Mucosa of descending colon (tissue), 3 donors: Measurements from ENCODE around the gene ERV3-1. TPM values are rescaled to one million over a fixed set of nuclear protein-coding genes. Genes with fewer than 3 reads are reported as not detected.
"Not testable (repeated sequence)": the region's sequence is repeated elsewhere in the genome, so short reads cannot be mapped to it uniquely, and the experiment has no call there.

Experiments used
- ATAC-seq: fragments of 200-7000 bp; cut with Tn5 transposase; one replicate; pipeline ENCODE4 v1.9.1; 2020; ENCODE audit warnings: mild to moderate bottlenecking, moderate library complexity
- DNase-seq, 3 donors: peaks; one replicate each; pipeline ENCODE4 v3.0.0-alpha.2; 2020
- H3K36me3 ChIP-seq: fragments of 200-600 bp; one replicate; pipeline ENCODE4 v1.8.0; 2021; ENCODE audit warnings: low read depth, mild to moderate bottlenecking
- H3K4me1 ChIP-seq: fragments of 200-600 bp; one replicate; pipeline ENCODE4 v1.8.0; 2021; ENCODE audit warnings: low read depth, mild to moderate bottlenecking
- H3K4me3 ChIP-seq: fragments of 200-600 bp; one replicate; pipeline ENCODE4 v1.8.0; 2021; ENCODE audit warnings: mild to moderate bottlenecking
- H3K9me3 ChIP-seq: fragments of 200-600 bp; one replicate; pipeline ENCODE4 v1.8.0; 2021; ENCODE audit warnings: mild to moderate bottlenecking
- intact Hi-C, 2 donors: fragments of 100-400 bp; cut with DNase I in 1 of 2; cut with micrococcal nuclease in 1 of 2; formaldehyde crosslinking; loops; one replicate each; pipeline versions ENCODE4 v1.11.0 to v1.11.1; 2022; cut with DNase I, micrococcal nuclease
- total RNA-seq, 3 donors: library from RNA; stranded (reverse); fragmentation: NEBNext Ultra II Directional in 2 of 3; extraction: Animal tissue kit (Norgen Biotek cat#: 25700) in 2 of 3; gene quantifications; one replicate each; pipeline versions ENCODE4 v1.2.1 to v1.2.4, GENCODE V29; 2021 to 2023
- TF ChIP-seq, protein P1 (sequence below): fragments of 200-600 bp; IDR thresholded peaks from one replicate; pipeline ENCODE4 v1.8.0; 2022; ENCODE audit warnings: antibody characterized with exemption, mild to moderate bottlenecking
- donor health status: DM: no; HTN: no; CAD: no; lungs with moderate emphysema.
- donor health status: DM: no; HTN: no; CAD: no.
- donor health status: DM: no; HTN: yes; CAD: no.

The ERV3-1 gene
- total RNA-seq, 3 donors from 2014 or later: 6.8 to 13.5 (median 9.0) TPM

DNA sequence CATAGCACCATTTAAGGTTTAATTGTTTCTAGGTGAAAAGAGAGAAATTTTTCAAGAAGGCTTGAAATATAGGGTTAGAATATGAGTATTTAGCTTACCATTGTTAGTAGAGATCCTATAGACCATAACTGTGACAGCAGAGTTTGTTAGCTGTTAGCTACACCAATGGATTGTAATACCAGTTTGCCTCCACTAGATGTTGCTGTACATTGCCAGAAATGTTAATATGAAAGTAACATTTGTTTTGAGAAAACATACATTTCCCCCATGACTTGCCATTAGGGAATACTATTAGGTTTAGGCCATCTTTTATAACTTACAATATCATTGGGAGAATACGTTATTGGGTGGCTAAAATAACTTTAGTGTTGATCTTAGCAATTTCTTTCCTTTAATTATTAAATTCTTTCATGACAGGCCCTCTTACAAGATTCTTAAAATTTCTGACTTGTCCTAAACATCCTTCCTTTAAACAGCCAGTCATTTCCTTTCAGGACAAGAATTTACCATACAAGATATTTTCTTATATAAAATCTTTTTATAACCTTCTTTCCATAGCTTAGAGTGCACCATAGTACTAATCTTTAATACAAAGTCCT, 55.1 kb downstream of the ERV3-1 start:
- H3K4me1 ChIP-seq: peaks cover 4% of the 10 kb centered on the region
- DNase-seq (peak in 1 of 3 donors; percentile 35), ATAC-seq (peak; percentile 75)
- H3K36me3 ChIP-seq: no peaks in the 10 kb centered on the region
- no peak overlapping the region for H3K4me3 ChIP-seq
- TF ChIP-seq, protein P1, sequence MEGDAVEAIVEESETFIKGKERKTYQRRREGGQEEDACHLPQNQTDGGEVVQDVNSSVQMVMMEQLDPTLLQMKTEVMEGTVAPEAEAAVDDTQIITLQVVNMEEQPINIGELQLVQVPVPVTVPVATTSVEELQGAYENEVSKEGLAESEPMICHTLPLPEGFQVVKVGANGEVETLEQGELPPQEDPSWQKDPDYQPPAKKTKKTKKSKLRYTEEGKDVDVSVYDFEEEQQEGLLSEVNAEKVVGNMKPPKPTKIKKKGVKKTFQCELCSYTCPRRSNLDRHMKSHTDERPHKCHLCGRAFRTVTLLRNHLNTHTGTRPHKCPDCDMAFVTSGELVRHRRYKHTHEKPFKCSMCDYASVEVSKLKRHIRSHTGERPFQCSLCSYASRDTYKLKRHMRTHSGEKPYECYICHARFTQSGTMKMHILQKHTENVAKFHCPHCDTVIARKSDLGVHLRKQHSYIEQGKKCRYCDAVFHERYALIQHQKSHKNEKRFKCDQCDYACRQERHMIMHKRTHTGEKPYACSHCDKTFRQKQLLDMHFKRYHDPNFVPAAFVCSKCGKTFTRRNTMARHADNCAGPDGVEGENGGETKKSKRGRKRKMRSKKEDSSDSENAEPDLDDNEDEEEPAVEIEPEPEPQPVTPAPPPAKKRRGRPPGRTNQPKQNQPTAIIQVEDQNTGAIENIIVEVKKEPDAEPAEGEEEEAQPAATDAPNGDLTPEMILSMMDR: peak; percentile 52
- no peaks in the 10 kb centered on the region for H3K9me3 ChIP-seq
- intact Hi-C loops: loop anchor here in 1 of 2 donors (5.0 kb wide), 1 partner anchor 356 kb away; no protein-coding TSS in a partner anchor

DNA sequence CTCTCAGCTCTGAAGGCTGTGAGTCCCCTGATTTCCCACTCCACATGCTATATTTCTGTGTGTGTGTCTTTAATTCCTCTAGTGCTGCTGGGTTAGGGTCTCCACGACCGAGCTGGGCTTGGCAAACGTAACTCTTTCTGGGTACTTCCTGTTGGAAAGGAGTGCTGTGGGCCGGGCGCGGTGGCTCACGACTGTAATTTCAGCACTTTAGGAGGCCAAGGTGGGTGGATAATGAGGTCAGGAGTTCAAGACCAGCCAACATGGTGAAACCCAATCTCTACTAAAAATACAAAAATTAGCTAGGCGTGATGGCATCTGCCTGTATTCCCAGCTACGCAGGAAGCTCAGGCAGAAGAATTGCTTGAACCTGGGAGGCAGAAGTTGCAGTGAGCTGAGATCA, 55.8 kb downstream of the ERV3-1 start:
- H3K4me1 ChIP-seq, H3K36me3 ChIP-seq, ATAC-seq, H3K4me3 ChIP-seq, H3K9me3 ChIP-seq: not testable (repeated sequence)
- peak in 1 of 3 donors; percentile 10 for DNase-seq
- intact Hi-C loops: loop anchor here in 1 of 2 donors (5.0 kb wide), 1 partner anchor 357 kb away; no protein-coding TSS in a partner anchor

DNA sequence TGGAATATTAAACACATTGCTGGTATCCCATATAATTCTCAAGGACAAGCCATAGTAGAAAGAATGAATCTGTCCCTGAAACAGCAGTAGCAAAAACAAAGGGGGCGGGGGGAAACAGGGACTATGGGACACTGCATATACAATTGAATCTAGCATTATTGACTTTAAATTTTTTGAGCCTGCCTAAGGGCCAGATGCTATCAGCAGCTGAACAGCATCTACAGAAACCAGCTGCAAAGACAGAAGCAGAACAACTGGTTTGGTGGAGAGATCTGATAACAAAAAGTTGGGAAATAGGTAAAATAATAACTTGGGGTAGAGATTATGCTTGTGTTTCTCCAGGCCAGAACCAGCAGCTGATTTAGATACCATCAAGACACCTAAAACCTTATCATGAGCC, 57.7 kb downstream of the ERV3-1 start:
- DNase-seq, H3K4me1 ChIP-seq, H3K4me3 ChIP-seq, ATAC-seq, H3K36me3 ChIP-seq, H3K9me3 ChIP-seq, intact Hi-C loops: not testable (repeated sequence)

DNA sequence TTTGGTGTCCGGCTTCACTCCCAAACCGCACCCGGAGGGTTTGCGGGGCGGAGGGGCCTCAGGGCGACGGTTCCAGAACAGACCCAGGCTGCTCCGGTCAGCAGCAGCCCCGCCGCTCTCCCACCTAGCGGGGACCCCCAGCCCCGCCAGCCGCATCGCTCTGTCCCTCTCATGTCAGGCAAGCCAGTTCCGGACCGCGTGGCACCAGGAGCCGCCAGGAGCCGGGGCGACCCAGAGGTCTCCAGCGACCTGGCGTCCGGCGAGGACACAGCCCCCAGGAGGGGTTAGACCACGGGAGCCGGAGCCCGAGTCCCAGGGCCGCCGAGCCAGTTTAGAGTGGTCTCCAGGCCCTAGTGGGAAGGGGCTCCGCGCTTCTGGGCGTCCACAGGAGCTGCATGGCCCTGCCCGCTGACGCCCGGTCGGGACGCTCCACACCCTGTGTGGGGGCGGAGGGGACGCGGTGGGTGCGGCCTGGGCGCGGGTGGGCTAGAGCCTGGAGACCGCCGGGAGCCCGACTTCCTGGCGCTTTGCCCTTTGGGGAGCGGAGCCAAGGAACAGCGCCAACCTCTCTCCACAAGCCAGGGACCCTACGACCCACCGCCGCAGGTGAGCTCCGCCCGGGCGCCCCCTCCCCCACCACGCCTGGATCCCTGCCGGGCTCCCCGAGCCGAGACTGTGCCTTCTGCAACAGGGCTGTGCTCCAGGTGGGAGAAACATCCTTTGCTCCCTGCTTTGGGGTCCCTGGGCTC, 59.1 kb downstream of the ERV3-1 start:
- ATAC-seq (peak; percentile 26), DNase-seq (no peak)
- TF ChIP-seq, protein P1: no peak
- no peaks in the 10 kb centered on the region for H3K36me3 ChIP-seq
- H3K9me3 ChIP-seq: no peaks in the 10 kb centered on the region
- peaks cover 4% of the 10 kb centered on the region for H3K4me1 ChIP-seq
- intact Hi-C loops: no loop called here
- no peak overlapping the region for H3K4me3 ChIP-seq

DNA sequence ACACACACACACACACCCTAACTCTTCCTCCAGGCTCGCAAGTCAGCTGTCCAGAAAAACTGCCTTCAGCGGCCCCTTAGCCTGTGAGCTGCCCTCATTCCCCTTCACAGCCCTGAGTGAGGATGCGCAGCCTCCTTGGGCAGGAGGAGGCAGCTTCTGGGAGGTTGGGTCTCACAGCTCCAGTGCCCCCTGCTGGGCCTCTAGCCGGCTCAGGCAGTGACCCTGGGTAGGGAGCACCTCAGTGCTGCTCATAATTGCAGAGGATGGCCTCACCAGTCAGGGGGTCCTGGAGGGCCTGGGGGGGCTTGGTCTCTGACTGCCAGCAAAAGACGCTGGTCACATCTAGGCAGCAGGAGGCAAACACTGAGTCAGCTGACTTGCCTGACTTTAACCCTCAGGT, 59.7 kb downstream of the ERV3-1 start:
- Histone ChIP-seq H3K36me3 (no peaks in the 10 kb centered on the region), H3K4me3 (no peak overlapping the region), H3K9me3 (no peaks in the 10 kb centered on the region), H3K4me1 (peaks cover 4% of the 10 kb centered on the region)
- intact Hi-C loops: no loop called here
- DNase-seq (peak in 1 of 3 donors; percentile 9), ATAC-seq (peak; percentile 40)
- TF ChIP-seq, protein P1: no peak

DNA sequence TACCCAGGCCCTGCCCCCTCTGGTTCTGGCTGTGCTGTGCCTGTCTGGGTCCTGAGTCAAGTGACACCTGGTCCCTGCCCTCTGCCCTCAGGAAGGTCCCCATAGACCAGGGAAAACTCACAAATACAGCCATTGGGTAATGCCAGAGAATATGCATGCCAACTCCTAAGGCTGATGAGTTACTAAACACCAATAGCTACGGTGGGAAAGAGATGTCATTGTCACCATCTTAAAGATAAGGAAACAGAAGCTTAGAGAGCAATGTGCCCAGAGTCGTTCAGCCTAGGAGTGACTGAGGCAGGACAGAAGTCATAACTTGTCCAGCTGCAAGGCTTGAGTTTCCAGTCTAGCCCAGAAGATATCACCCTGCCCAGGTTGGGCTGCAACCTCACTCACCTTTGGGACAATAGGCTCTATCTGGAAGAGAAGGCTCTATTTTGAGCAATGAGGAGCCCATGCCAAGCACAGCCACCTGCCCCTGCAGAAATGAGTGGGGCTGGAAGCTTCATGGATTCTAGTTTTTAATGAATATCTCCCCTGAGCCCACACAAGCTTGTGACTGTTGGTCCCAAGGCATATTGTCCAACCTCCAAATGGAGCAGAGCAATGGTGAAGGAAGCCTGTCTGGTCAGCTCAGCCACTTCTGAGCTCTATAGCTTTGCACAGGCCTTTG, 60.8 kb downstream of the ERV3-1 start:
- Histone ChIP-seq H3K36me3 (no peaks in the 10 kb centered on the region), H3K9me3 (no peaks in the 10 kb centered on the region), H3K4me1 (peaks cover 4% of the 10 kb centered on the region), H3K4me3 (no peak overlapping the region)
- TF ChIP-seq, protein P1: no peak
- no peak for DNase-seq
- intact Hi-C loops: no loop called here
- ATAC-seq: no peak

DNA sequence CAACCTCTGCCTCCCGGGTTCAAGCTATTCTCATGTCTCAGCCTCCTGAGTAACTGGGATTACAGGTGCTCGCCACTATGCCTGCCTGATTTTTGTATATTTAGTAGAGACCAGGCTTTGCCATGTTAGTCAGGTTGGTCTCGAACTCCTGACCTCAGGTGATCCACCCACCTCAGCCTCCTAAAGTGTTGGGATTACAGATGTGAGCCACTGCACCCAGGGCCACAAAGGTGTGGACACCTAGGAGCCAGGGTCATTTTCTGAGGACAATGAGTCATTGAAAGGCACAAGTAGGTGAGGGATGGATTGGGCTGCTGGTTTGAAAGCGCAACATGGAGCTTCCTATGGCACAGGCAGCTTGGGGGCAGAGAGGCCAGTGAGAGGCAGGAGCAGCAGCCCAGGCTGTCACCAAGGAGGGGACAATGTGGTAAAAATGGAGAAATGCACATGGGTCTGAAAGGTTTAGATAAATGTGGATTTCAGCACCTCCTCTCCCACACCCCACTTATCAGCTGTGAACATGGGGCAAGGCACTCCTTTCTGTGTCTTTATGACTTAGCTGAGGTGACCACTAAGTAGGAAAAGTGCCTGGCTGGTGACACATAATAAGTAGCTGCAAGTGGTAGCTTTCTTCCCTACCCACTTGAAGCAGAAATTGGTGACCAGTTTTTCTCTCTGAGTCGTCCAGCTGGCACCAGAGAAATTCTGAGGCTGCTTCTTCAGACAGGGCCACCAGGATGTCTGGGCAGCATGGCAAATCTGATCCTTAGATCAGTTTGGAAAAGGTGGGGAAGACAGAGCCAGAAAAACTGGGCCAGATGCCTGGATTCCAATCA, 61.6 kb downstream of the ERV3-1 start:
- H3K4me3 ChIP-seq, H3K9me3 ChIP-seq, H3K36me3 ChIP-seq, H3K4me1 ChIP-seq, ATAC-seq, intact Hi-C loops, DNase-seq: not testable (repeated sequence)
